HL-60/S4 treated with retinoic acid at 250 ng/mL for 4 days and 3 days (cell line): ENCODE results near the gene GPR63.

Experiments used
- in situ Hi-C: fragments of 300-500 bp; cut with MboI; formaldehyde crosslinking; loops from 2 replicates; pipeline ENCODE4 v1.7.0; 2022; ENCODE audit warnings: low sequenced_read_pairs

The GPR63 gene

GRCh38 chr6:96826865-96827264, 10.4 kb downstream of the GPR63 start:
- in situ Hi-C loops: no loop called here

DNA sequence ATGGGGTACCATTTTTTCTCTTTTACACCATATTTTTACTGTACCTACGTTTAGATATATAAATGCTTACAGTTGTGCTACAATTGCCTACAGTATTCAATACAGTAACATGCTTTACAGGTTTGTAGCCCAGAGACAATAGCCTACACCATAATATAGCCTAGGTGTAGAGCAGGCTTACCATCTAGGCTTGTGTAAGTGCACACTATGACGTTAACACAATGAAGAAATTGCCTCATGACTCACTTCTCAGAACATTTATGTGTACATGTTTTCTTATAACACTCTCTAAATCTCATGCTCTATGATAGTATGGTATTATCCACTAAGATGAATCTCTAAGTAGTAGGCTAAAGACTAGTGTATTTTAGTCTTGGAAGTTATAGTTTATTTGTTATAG, 13.5 kb downstream of the GPR63 start:
- in situ Hi-C loops: no loop called here

DNA sequence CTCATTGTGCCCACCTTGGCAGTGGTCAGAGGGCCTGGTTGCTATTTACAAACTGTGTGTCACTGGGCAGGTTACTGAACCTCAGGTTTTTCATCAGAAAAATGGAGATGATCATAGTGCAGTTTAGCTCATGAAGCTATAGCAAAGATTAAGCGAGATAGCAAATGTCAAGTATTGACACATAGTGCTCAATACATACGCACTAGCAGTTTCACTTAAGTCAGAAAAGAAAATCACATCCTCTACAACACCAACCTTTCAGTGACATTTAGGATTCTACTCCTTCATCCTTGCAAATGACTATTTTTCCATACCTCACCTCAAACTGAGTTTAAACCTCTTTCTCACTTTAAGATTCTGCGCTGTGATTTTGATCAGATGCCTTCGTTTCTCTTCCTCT, 16.2 kb downstream of the GPR63 start:
- in situ Hi-C loops: no loop called here

- in situ Hi-C loops: no loop called here
Observed at GRCh38 chr6:96816301-96816817, 20.9 kb downstream of the GPR63 start.

- in situ Hi-C loops: no loop called here
Observed at GRCh38 chr6:96814625-96815024, 22.7 kb downstream of the GPR63 start.

DNA sequence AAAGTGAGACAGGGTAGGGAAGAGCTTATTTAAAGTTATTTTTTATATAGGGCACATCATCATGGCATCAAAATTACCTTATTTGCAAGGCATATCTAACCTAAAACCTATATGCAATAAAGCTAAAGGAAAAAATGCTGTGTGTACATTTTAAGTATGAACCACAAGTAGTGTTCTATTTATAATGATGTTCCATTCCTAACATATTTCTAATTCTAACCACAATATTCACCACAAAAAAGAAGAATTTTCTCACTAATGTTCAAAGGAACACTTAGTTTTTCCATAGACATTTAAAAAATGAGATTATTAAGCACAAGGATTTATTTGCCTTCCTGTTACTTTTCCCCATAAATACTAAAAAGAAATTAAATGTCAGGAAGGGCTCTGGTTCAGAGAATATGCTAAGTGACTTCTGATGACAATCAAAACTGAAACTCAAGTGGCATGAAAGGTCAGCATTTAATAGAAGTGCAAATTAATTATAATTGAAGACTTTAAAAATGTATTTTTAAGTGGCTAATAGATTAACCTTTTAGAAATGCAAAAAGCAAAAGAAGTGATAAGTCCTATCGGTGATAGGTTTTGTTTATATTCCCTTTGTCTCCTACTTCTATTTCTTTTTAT, 25.1 kb downstream of the GPR63 start:
- in situ Hi-C loops: no loop called here

GRCh38 chr6:96811670-96812069, 25.6 kb downstream of the GPR63 start:
- in situ Hi-C loops: no loop called here

GRCh38 chr6:96811136-96811535, 26.1 kb downstream of the GPR63 start:
- in situ Hi-C loops: no loop called here

DNA sequence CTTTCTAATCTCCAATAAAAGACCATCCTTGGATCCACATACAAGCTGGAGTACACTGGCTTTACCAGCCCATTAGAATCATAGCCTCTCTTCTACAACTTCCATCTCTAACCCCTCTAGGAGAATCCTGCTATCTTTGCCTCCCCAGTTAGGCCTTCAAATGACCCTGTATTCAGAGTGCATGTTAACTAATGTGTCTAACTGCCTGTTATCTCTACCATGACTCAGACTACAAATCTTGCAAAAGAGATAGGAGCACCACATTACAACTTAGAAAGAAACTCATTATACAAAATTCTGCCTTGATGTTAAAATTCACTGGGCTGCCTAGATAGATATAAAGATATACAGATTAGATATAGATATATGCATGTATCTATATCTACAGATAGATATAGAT, 28.2 kb downstream of the GPR63 start:
- in situ Hi-C loops: no loop called here

DNA sequence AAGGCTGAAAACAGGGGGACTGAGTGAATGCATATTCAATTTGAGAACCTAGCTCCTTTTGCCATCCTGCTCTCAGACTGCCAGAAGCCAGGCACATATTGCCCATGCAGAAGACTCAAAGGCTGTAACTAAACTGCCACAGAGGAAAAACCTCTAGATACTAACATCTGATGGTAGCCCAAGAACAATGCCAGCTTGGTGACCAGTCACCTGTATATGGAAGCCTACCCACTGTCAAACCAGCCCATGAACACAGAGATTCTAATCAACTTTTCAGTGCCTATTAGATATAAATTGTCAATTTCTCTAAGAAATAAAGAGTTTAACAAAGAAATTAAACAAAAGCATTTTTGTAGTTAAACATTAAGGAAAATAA, 34.2 kb downstream of the GPR63 start:
- in situ Hi-C loops: no loop called here

GRCh38 chr6:96795481-96795880, 41.8 kb downstream of the GPR63 start:
- in situ Hi-C loops: no loop called here

GRCh38 chr6:96794980-96795379, 42.3 kb downstream of the GPR63 start:
- in situ Hi-C loops: no loop called here

- in situ Hi-C loops: no loop called here
Observed at GRCh38 chr6:96792561-96793190, 44.6 kb downstream of the GPR63 start.

DNA sequence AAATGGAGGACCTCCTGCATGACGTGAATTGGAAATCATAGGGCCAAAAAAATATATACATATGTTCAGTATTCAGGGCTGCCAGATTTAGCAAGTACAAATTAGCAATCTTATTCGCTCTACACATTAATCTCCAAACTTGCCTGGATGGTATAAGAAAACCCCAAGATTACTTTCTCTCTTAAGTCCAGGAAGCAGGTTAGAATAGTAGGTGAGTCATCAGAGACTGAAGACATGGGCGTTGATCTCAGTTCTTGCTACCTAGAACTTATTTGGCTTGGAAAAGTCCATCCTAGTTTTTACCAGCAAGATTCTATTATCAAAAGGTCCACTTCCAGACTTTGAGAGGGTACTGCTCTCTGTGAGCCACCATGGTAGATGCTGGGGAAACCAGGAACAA, 47.4 kb downstream of the GPR63 start:
- in situ Hi-C loops: no loop called here

DNA sequence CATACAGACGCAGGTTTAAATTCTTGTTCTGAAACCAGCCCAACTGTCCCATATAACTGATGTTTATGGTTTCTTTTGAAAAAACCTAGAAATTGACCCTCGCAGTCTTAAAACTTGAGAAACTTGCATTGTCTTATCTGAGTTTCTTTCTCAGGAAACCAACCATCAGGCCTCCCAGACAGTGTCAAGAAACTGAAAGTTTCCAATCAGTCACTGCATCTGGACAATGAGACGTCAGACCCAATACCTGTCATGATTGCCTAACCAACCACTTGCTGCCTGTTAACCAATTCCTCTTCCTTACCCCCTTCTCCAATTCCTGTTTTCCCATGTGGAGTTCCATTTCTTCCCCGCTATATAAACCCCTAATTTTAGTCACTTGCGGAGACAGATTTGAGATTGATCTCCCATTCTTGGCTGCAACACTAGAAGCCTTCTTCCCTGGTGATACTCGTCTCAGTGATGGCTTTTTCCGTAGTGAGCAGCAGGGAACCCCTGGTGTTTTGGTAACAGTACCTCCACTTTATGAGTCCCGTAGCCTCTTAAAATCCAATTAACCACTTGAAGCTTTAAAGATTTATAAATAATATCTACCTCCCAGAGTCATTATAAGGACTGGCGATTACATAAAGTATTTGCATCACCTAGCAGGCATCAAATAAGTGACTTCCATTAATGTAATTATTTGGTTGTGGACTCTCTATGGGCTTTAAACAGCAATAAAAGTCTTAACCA, 49.3 kb downstream of the GPR63 start:
- in situ Hi-C loops: no loop called here

GRCh38 chr6:96786336-96786735, 50.9 kb downstream of the GPR63 start:
- in situ Hi-C loops: no loop called here

DNA sequence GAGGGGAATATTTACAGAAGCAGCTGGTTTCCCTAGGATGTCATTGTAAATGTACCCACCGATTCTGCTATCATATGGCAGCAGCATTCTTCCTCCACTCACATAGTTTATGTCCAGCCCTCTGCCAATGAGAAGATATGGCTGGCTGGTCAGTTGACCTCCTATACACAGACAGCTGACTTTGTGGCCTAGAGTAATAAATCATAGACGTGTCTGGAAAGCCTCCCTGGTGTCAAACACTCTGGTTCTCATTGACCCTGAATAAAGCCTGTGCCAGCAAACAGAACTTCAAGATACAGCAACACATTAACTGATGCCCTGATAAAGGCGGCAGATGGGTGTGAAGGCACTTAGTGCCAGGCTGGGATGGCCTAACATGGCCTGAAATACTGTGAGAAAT, 52.6 kb downstream of the GPR63 start:
- in situ Hi-C loops: no loop called here

DNA sequence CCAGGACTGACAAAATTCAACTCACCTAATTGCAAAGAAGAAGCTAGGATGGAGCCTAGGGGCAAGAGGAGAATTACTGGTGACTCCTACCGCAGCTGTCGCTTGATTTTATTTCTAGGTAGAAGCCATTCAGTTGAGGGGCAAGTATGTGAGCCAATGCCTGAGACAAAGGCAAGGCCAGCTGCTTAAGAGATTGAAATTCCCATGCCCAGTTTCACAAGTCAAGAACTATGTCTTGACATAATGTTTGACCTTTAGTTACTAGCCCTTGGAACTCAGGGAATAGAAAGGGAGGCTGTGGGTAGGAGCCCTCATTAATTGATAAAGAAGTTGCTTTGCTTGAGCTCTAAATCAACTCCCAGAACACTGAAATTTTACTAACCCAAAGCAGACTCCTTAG, 54.0 kb downstream of the GPR63 start:
- in situ Hi-C loops: no loop called here

DNA sequence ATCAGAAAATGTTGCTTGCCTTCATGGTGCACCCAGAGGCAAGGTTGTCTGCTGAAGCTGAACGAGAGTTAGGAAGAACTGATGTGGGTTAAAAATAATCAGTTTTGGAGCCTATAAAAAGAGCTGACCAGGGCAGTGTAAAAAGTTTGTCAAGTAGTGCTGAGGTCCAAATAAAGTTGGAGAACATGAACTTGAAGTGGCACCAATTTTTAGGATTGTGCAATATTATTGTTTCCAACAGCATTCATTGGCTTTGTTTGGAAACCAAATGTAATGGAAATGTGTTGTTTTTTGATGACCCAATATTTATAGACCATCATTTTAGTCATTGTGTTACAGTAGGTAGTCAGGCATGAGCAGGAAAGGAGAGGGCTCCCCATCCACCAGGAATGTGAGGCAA, 55.7 kb downstream of the GPR63 start:
- in situ Hi-C loops: no loop called here

- in situ Hi-C loops: no loop called here
Observed at GRCh38 chr6:96777113-96777512, 60.2 kb downstream of the GPR63 start.

GRCh38 chr6:96775727-96776400, 61.4 kb downstream of the GPR63 start:
- in situ Hi-C loops: no loop called here

DNA sequence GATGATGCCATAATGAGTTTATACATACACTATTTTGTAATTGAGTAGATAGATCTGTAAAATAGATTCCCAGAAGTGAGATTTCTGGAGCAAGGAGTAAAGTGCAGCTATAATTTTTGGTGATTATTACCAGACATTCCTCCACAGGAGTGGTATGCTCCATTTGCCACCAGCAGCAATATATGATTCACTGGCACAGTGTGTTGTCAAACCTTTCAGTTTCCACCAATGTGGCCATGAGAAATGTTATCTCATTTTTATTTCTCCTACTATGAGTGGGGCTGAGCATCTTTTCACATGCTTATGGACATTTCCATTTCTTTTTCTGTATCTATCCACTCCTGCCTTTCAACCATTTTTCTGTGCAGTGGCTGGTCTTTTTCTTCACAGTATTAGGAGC, 70.5 kb downstream of the GPR63 start:
- in situ Hi-C loops: no loop called here
